Stimulated activated CD4-positive, alpha-beta T cell treated with anti-CD3 and anti-CD28 coated beads, TNF-alpha, amount 100 ng/mL, for 4 hours (primary cell): Measurements from ENCODE around the gene CHCHD3.

ENCODE experiments used
- DNase-seq, 3 experiments: peaks; one replicate each; pipeline ENCODE4 v3.0.0-alpha.2; 2020; ENCODE audit warnings: low read depth in 3 of 3

The CHCHD3 gene

DNA sequence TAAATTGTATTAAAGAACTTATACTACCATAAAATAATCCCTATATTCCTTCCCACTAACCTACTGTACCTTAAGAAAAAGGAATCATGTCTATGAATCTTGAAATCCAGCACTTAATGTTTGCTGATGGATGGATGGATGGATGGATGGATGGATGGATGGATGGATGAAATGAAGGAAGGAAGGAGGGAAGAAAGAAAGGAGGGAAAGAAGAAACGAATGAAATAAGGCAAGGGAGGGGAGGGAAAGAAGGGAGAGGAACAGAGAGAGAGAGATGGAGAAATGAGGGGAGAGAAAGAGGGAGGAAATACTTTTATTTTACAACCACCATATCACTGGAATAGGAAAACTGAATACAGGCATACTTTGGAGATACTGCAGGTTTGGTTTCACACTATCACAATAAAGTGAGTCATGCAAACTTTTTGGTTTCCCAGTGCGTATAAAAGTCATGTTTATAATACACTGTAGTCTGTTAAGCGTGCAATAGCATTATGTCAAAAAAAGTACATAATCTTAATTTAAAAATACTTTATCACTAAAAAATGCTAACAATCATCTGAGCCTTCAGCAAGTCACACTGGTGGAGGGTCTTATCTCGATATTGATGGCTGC lies 219.8 kb downstream of the CHCHD3 start:
- no peak for DNase-seq

DNA sequence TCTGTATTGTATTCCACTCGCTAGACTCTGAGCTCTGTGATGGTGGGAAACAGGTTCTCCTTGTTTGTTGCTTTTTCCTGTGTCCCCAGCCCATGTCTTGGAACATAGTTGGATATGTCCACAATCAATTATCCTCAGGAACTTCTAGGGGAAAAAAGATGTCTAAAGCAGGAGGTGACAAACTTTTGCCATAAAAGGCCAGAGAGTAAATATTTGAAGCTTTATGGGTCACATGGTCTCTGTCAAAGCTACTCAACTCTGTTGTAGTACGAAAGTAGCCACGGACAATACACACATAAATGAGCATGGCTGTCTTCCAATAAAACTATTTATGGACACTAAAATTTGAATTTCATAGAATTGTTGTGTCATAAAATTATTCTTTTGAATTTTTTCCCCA lies 220.5 kb downstream of the CHCHD3 start:
- no peak for DNase-seq

DNA sequence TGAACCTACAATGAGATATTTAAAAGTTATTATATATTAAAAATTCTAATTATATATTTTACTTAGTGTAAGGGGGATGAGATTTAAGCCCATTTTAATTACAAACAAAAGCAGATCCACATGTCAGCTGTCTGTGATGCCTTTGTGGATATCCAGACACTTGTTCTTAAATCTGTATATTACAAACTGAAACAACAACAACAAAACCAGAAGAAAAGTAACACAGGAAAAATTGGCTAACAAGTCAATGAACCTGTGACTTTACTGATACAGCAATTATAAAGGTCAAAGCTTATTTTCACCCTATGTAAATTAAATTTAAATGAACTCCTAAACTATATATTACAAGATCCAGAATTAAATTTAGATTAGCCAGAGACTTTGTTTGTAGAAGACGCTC lies 222.7 kb downstream of the CHCHD3 start:
- DNase-seq, result no peak

DNA sequence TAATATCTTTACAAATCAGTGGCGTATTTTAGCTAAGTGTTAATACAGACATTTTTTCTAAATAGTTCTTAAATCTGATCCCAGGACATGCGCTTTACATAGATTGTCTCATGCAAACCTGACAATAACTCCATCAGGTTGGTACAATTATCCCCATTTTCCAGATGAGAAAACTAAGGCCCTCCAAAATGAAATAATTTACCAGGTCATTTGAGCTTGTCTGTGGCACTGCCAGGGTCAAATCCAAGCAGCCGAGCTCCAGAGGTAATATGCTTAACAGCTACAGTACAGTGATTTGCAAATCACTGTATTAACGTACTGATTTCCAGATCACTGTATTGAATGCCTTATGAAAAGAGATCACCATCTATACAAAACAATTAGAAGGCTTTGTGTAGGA lies 223.1 kb downstream of the CHCHD3 start:
- DNase-seq, result no peak

DNA sequence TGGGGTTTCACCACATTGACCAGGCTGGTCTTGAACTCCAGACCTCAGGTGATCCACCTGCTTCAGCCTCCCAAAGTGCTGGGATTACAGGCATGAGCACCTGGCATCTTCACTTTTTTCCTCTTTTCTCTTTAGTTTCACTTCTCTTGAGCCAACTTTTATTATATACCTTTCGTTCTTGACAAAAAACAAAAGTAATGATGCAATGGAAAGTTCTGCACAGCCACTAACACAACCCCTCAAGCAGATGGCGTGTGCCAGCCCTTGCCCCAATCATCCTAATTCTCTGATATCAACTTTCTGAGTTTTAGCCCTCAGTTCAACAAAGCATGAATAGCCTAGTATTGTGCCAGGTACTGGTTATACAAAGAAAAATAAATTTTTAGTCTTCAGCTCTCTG lies 223.6 kb downstream of the CHCHD3 start:
- no peak for DNase-seq

DNA sequence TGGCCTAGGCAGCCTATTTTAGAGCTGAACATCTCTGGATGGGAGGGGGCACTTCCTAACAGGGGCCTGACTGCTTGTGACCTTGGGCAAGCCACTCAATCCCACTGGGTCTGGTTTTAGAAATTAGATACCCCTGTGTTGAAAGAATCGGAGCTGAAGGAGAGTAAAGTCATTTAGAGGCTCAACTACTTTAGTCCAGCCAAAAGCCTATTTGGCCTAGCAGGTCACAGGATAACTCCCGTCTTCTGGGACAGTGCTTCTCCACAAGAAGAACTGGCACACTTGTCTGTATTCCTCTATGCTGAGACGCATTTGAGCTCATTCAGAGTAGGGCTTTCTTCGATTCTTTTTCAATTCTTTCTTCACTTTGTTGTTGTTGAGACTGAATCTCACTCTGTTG lies 224.2 kb downstream of the CHCHD3 start:
- DNase-seq, result no peak

DNA sequence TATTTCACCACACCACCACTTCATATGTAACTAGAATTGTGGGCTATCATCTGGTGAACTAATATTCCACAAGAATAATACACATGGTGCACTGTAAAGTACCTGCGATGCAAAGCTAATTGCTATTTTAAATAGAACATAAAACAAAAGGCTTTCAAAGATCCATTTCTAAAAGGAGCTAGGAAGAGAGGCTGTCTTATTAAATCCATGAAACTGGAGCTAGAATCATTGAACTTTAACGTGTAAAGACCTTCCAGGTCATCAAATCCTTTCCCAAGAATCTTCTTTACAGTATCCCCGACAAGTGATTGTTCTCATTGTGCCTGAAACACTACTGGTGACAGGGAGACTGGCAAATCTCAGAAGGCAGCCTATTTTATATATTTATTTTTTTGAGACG lies 224.9 kb downstream of the CHCHD3 start:
- DNase-seq, result no peak

DNA sequence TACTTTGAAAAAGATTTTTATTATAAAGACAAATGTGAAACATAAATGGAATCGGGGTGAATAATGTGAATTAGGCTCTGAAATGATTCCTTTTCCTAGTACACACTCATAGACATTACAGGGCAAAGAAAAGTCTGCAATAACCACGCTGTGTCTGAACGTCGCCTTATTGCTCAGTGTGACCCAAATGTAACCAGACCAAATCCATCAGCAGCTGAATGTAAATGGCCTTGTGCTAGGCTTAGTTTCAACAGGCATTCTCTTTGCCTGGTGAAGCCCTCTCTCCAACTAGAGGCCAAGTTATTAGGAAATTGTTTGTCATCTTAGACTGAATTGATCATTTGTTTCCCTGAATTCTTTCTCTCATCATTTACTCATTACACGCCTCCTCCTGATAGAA lies 225.5 kb downstream of the CHCHD3 start:
- no peak for DNase-seq

DNA sequence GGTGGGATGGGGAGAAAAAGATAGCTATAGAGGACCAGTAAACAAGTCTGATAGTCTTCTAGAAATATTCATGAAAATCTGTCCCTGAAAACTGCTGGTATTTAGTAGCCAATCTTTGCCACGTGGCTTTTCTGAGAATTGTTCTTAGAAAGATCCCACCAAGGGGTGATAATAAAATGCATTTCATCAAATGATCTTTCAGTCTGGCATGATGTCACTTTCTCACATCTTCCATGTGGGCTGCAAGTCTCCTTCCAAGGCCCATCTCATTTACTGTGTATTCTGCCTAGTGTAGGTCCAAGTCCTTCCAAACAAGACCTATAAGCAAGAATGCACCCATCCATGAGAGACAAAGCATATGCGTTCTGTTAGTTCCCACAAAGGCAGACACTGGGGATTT lies 226.0 kb downstream of the CHCHD3 start:
- DNase-seq, result no peak

DNA sequence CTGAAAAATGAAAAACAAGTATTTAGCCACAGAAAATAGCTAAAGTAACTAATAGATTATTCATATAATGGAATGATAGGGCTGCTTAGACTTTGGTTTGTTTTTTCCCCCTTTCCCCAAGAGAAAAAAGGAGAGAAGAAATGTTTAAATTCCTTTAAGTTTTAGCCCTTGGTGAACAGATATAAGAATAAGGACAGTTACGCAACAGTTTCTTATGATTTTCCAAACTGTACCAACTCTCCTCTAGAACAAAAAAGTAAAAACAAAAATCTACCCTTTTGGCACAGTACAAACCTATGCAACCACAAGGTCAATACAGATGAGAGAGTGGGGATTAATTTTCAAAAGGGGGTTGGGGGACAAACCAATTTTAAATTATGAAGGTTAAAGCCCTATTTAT lies 227.7 kb downstream of the CHCHD3 start:
- no peak for DNase-seq

DNA sequence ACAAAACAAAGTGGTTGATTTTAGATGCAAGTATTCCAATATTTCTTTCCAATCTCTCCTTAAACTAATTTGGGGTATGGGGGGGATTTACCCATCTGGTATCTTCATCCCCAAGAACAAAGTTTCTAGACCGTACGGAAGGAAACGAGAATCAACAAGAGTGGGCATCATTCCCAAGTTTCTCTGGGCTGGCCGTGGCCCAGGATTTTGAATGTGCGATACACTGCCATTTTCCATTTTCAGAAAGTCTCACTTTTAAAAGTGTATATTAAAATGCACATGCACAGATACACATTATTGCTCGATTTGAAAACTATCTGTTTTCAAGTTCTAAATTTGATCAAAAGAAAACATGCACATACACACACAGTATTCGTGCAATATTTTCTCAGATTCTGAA lies 234.5 kb downstream of the CHCHD3 start:
- no peak for DNase-seq

DNA sequence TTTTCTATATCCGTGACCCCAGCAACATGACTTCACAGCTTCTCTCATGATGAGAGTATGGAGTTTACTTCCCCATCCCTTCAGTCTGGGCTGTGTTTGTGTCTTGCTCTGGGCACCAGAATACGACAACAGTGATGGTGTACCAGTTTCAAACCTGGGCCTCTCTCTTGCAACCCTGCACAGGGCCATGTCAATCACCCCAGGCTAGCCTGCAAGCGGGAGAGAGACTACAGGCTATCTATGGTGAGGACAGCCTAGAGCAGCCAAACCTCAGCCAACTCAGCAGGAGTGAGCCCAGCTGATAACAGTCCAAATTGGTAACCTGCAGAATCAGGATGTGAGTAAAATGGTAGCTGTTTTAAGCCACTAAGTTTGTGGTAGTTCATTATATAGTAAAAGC lies 235.8 kb downstream of the CHCHD3 start:
- no peak for DNase-seq

DNA sequence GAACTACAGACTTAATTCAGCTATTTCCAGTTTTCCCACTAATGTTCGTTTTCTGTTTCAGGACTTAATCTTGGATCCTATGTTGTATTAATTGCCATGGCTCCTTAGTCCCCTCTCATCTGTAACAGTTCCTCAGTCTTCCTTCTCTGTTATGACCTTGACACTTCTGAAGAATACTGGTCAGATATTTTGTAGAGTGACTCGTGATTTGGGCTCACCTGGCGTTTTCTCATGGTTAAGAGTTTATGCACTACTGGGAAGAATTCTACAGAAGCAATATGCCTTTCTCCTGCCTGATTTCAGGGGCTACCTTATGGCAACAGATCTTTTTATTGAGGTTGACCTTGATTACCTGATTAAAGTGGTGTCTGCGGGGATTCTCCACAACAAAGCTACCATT lies 239.4 kb downstream of the CHCHD3 start:
- DNase-seq, result no peak

DNA sequence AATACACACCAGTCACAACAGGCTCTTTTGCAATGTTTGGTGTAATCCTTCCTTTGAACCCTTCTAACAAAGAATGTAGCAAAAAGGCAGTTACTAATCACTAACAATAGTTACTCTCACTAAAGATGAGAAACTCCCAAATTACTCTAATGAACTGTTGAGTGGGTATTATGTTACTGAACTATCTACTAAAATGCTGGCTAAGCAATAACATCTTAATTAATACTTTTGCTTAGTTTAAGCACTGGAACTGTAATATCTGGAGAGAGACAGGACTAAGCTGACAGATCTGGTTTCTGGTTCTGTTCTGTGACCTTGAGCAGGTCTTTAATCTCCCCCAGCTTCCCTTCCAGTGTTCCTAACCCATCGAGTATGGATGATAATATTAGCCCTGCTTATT lies 241.7 kb downstream of the CHCHD3 start:
- DNase-seq, result no peak

DNA sequence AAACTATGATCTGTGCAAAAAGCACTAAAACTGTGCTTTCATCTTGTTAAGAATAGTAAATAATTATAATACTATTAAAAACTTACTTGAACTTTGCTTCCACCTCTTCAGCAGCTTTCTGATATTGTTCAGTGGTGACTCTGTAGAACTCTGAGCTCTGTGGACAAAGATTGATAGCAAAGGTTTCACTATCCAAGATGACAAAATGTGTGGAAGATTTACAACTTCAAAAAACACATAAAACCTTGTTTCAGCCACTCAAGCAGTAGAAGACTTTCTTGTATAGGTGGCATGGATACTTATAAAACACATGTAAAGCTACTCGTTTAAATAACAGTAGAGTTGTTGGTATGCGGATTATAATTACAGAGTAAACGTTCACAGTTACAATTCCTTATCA lies 243.6 kb downstream of the CHCHD3 start:
- DNase-seq, result no peak

DNA sequence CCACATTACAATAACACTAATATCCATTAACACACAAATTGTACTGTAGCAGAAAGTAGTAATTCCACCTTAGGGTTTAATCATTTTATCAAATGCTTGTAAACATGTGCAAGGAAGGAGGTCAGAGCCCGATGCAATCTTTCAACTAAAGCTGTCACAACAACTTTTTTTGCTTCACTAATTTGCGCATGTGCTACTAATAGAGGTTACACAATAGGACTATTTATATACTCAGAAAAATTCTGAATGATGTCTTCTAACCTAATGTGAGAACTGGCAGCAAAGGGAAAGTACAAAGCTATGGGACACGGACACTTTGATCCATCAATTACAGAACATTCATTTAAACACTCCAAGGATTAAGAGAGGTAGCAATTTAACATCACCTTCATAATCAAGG lies 244.4 kb downstream of the CHCHD3 start:
- no peak for DNase-seq

DNA sequence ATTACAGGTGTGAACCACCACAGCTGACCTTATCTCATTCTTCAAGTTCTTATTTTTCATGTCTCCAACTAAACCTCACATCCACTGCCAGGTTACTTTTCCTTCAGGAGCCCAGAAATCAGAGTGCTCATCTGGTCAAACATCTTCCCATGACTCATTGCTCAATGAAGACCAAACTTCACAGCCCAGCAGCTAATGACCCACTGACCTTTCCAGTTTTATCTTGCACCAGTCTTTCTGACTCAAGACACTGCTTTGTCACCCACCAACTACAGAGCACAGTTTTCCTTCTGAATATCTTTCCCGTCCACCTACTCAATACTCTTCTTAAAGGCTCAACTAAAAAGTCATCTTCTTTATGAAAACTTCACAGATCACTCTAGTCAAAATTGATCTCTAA lies 245.1 kb downstream of the CHCHD3 start:
- no peak for DNase-seq

DNA sequence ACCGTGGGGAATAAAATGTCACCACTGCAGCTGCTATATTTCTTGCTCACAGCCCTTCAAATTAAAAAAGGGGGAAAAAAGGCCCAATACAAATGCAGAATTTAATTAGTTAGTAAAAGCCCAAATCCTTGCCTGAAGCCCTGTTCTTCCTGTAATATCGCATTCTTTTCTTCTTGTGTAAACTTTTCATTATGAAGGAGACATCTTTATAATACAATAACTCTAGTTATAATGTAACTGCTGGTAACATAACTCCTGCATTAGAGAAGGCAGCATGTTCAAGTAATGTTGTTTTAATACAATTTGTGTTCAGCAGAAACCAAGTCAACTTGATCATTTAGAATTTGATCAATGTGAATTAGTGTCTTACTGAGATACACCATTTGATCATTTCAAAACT lies 250.9 kb downstream of the CHCHD3 start:
- no peak for DNase-seq

DNA sequence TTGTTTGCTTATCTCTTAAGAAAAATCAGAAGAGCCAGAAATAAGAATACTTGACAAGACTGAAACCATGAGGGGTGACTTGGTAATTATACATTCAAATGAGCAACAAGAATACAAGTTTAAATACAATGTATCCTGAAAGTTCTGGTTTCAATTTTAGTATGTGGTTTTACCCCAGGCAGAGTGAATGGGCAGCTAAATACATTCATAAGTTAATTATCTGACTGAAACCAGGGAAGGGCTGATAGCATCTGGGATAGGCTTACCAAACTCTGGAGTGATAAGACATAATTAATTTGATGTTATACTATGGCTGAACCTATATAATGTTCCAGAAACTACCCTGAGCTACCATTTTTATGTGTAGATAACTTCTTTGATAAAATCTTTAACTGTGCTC lies 253.4 kb downstream of the CHCHD3 start:
- DNase-seq, result no peak

DNA sequence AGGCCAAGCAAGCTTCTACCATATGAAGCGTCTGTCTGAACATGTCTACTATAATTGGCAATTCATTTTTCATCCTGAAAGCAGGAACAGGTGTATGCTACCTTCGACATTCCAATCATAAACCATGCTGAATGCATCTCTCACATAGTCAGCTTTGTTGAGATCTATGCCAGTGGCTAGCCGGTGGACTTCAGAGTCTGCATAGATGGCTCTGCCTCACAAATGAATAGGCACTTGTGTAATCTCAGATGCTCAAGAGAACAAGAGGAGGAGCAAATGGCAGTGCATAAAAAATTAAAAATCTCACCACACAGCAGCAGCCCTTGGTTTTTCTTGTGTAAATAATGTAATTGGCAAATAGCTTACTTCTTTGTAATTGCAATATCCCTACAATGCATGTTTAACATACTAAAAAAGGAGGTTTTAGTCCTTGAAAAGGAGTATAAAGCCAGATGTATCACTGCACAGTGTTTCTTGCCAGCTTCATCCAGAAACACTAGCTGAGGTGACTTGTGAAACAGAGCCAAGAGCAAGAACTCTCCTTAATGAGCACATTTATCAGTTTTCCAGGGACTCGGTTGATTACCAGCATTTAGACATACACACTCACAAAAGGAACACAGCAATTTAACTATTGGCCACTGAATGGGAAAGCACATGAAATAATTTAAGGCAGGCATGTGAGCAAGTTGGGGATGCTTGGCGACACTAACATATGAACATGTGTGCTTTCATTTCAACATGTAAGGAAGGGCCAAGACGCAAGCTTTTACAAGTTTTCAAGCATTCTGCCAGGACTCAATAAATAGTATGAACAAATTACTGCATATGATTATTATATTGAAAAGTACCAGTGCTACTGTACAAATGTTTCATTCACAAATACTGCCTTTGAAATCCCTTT lies 255.7 kb downstream of the CHCHD3 start:
- DNase-seq, result no peak

DNA sequence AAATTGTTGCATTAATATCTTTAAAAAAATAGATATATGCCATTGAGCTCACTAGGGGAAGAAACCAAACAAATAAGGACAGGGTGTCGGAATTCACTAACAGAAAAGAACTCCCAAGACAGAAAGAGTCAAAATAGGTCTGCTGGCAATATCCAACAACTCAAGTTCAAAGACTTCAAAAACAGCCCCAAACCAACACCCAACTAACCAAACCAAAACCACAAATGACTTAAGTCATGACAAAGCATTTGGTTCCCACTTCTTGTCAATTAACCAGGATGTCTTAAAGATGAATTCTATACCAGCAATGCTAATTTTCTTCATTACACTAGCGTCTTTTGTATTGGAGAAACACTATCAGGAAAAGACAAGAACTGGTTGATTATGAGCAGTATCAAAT lies 256.7 kb downstream of the CHCHD3 start:
- DNase-seq, result no peak

DNA sequence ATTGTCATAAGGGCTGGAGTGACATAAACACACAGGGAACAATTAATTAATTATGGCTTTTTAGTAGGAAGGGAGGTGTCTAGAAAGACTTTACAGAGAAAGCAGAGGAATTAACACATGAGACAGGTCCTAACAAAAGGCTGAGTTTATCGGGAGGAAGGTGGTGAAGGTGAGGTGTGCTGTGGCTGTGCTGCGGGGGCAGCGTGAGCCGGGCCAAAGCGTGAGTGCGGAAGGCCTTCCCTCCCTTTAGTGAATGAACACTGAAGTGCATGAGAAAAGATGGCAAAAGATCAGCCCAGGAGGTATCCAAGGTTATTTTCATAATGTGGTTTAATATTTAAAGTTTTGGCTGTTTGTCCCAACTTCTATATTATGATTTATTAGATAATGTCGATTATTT lies 262.2 kb downstream of the CHCHD3 start:
- no peak for DNase-seq

DNA sequence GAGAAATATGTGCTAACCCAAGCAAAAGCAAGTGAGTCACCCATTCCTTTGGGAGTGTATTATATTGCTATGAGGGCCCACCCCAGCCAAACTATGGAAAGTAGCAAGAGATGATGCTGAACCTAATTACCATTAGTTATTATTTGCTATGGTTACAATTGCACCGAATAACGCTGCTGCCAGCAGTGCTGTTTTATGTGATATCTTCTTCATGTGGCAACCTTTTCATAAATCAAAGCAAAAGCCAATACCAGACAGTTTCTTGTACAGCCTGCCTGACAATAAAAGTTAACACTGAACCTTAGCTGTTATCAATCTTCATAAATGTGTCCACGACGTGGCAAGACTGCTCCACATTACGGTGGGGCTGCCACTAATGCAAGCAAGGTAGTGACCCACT lies 263.9 kb downstream of the CHCHD3 start:
- DNase-seq, result no peak
